ENCODE results near the gene GABRB1. TPM values are rescaled to one million over a fixed set of nuclear protein-coding genes. Genes with fewer than 3 reads are reported as not detected.

GABRB1 gene
- total and polyA plus RNA-seq, 2 donors (not counting 3 experiments of a cell fraction or from before 2014, with no cell fraction given): not detected

DNA sequence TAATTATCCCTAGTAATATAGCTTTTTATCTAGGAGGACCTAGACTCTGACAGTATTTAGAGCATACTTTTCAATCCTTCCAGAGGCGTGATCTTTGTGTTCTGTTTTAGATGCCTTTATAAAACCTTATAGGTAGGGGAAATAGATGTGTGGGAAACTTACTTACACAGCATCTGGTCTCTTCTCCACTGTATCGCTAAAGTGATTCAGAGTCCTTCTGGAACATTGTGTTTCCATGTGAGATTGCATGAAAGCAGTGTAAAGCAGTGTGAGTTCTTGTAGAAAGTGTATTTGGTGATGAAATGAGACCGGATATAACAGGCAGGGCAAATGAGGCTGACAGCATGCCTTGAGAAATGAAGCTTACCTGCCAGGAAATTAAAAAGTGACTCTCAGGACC is 9.5 kb downstream of the GABRB1 start:
- no peak overlapping the region for H3K27ac ChIP-seq (ENCODE audit: insufficient read depth, low read depth, low read length)
- ChIA-PET POLR2A (no interaction called here), CTCF (interaction anchor here (1.8 kb wide), 1 partner anchor 8 kb away, joined by 5 read pairs; no protein-coding TSS in a partner anchor)
- no peak for TF ChIP-seq GATA2 (IDR thresholded peaks at IDR 0.05; ENCODE audit: insufficient read depth, insufficient read length, low read depth, low read length)
- TF ChIP-seq POLR2AphosphoS5 (IDR thresholded peaks at IDR 0.05; ENCODE audit: insufficient read depth, low read depth, low read length): no peak
- no peak for TF ChIP-seq MYC (IDR thresholded peaks at IDR 0.05; ENCODE audit: low read depth, low read length)
- no peak for TF ChIP-seq EZH2 (IDR thresholded peaks at IDR 0.05; ENCODE audit: borderline replicate concordance, low read depth, low read length, severe bottlenecking)
- TF ChIP-seq POLR2A (IDR thresholded peaks at IDR 0.05; ENCODE audit: low read depth, low read length): no peak
- TF ChIP-seq FOS (IDR thresholded peaks at IDR 0.05; ENCODE audit: borderline replicate concordance, insufficient read depth, low read length): no peak
- no peak for TF ChIP-seq MAX (IDR thresholded peaks at IDR 0.05; ENCODE audit: insufficient read depth, insufficient read length)
- TF ChIP-seq, protein P1, sequence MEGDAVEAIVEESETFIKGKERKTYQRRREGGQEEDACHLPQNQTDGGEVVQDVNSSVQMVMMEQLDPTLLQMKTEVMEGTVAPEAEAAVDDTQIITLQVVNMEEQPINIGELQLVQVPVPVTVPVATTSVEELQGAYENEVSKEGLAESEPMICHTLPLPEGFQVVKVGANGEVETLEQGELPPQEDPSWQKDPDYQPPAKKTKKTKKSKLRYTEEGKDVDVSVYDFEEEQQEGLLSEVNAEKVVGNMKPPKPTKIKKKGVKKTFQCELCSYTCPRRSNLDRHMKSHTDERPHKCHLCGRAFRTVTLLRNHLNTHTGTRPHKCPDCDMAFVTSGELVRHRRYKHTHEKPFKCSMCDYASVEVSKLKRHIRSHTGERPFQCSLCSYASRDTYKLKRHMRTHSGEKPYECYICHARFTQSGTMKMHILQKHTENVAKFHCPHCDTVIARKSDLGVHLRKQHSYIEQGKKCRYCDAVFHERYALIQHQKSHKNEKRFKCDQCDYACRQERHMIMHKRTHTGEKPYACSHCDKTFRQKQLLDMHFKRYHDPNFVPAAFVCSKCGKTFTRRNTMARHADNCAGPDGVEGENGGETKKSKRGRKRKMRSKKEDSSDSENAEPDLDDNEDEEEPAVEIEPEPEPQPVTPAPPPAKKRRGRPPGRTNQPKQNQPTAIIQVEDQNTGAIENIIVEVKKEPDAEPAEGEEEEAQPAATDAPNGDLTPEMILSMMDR (IDR thresholded peaks at IDR 0.05; ENCODE audit: extremely low read depth in 1 of 2, insufficient read depth in 1 of 2, low read depth in 1 of 2, low read length in 2 of 2): no peak
- TF ChIP-seq JUN (IDR thresholded peaks at IDR 0.05; ENCODE audit: borderline replicate concordance, insufficient read depth, insufficient read length, low read depth): no peak
- peaks cover 0 to 8% of the 10 kb centered on the region in 2 experiments for H3K27me3 ChIP-seq (ENCODE audit: control insufficient read depth in 2 of 2, insufficient read depth in 2 of 2, low read length in 2 of 2)
- H3K36me3 ChIP-seq (ENCODE audit: control insufficient read depth in 2 of 2, extremely low read depth in 1 of 2, insufficient read depth in 2 of 2, low read length in 2 of 2): no peaks in the 10 kb centered on the region
- intact Hi-C loops (cut with micrococcal nuclease): no loop called here
- BruUV-seq (replicated peaks): no TSS peak
- H3K9me3 ChIP-seq (replicated peaks; ENCODE audit: control insufficient read depth, insufficient read depth, low read length): no peaks in the 10 kb centered on the region
- no peak overlapping the region for H3K9ac ChIP-seq (replicated peaks; ENCODE audit: extremely low read depth, insufficient read depth, low read length)
- FAIRE-seq (no peak), DNase-seq (ENCODE audit: low read depth, low spot score) (no peak)
- no peak overlapping the region for H2AFZ ChIP-seq (ENCODE audit: low read depth, low read length)
- no peak overlapping the region for H3K4me2 ChIP-seq (ENCODE audit: insufficient read depth, low read length)
- H3K79me2 ChIP-seq (ENCODE audit: control insufficient read depth, insufficient read depth, low read length): no peaks in the 10 kb centered on the region
- dilution Hi-C loops (cut with MboI; ENCODE audit: extremely low pct_ligation_motif_present, low sequenced_read_pairs): no loop called here
- no peaks in the 10 kb centered on the region for H4K20me1 ChIP-seq (replicated peaks; ENCODE audit: control insufficient read depth, extremely low read depth, insufficient read depth, low read length)
- H3K4me3 ChIP-seq (replicated peaks in 1 of 3; ENCODE audit: insufficient read depth in 1 of 3, low read depth in 1 of 3, low read length in 3 of 3): no peak overlapping the region
- no peaks in the 10 kb centered on the region for H3K9me1 ChIP-seq (replicated peaks; ENCODE audit: control insufficient read depth, extremely low read depth, insufficient read depth, low read length)
- H3K4me1 ChIP-seq (ENCODE audit: control insufficient read depth, extremely low read depth, insufficient read depth, low read length): no peaks in the 10 kb centered on the region

Measured in endothelial cell of umbilical vein (primary cell).